ENCODE measurements around the gene PCGF2. TPM values are rescaled to one million over a fixed set of nuclear protein-coding genes. Genes with fewer than 3 reads are reported as not detected.
"Not testable (repeated sequence)": the region's sequence is repeated elsewhere in the genome, so short reads cannot be mapped to it uniquely, and the experiment has no call there.

The PCGF2 gene
- total RNA-seq, 2 experiments from 2014 or later: 12.8 to 47.3 TPM

DNA sequence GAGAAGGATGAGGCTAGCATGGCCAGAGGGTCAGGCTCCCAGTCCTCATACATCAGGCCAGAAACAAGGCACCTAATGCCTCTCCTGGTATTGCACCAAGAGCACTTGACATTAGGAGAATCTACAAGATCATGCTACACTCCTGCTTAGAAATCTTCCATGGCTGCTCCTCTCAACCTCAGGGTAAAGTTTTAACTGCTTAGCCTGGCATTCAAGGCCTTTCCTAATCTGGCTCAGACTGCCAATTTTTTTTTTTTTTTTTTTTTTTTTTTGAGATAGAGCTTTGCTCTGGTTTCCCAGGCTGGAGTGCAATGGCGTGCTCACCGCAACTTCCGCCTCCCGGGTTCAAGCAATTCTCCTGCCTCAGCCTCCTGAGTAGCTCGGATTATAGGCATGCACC lies 43.0 kb upstream of the PCGF2 start:
- H3K4me2 ChIP-seq (ENCODE audit: low read length): no peak overlapping the region
- intact Hi-C loops (cut with micrococcal nuclease; ENCODE audit: unreplicated experiment): no loop called here
- 0 out of 2 replicates have a peak, but pooled peaks cover 11% of the 10 kb centered on the region for H3K79me2 ChIP-seq (ENCODE audit: insufficient read depth, low read depth, low read length)
- H3K36me3 ChIP-seq (ENCODE audit: insufficient read depth, low read length): peaks cover 19% of the 10 kb centered on the region
- TF ChIP-seq EZH2phosphoT487 (IDR thresholded peaks at IDR 0.05; ENCODE audit: borderline replicate concordance, low read depth, low read length): no peak
- TF ChIP-seq, protein P1, sequence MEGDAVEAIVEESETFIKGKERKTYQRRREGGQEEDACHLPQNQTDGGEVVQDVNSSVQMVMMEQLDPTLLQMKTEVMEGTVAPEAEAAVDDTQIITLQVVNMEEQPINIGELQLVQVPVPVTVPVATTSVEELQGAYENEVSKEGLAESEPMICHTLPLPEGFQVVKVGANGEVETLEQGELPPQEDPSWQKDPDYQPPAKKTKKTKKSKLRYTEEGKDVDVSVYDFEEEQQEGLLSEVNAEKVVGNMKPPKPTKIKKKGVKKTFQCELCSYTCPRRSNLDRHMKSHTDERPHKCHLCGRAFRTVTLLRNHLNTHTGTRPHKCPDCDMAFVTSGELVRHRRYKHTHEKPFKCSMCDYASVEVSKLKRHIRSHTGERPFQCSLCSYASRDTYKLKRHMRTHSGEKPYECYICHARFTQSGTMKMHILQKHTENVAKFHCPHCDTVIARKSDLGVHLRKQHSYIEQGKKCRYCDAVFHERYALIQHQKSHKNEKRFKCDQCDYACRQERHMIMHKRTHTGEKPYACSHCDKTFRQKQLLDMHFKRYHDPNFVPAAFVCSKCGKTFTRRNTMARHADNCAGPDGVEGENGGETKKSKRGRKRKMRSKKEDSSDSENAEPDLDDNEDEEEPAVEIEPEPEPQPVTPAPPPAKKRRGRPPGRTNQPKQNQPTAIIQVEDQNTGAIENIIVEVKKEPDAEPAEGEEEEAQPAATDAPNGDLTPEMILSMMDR (conservative IDR thresholded peaks at IDR 0.05; ENCODE audit: low read length): no peak
- no peaks in the 10 kb centered on the region for H3K4me1 ChIP-seq (ENCODE audit: insufficient read depth, low read length, poor library complexity, severe bottlenecking)
- H3K9me2 ChIP-seq (ENCODE audit: insufficient read depth, low read length): no peaks in the 10 kb centered on the region
- ChIA-PET POLR2A (interaction anchor here (0.6 to 1.2 kb wide), 2 partner anchors 21 to 62 kb away, joined by 3 read pairs; no protein-coding TSS in a partner anchor), CTCF (ENCODE audit: unreplicated experiment) (no interaction called here)
- no peak overlapping the region for H3K27ac ChIP-seq (ENCODE audit: low read depth, low read length, poor library complexity, severe bottlenecking)
- no peaks in the 10 kb centered on the region for H4K20me1 ChIP-seq (ENCODE audit: insufficient read depth, low read length)
- no peak overlapping the region for H2AFZ ChIP-seq (ENCODE audit: low read length)
- H3K4me3 ChIP-seq (ENCODE audit: low read depth, low read length, poor library complexity, severe bottlenecking): no peak overlapping the region
- BruUV-seq (replicated peaks): no TSS peak
- no peak for DNase-seq (ENCODE audit: low spot score)
- no peaks in the 10 kb centered on the region for H3K9me3 ChIP-seq (ENCODE audit: low read length)

DNA sequence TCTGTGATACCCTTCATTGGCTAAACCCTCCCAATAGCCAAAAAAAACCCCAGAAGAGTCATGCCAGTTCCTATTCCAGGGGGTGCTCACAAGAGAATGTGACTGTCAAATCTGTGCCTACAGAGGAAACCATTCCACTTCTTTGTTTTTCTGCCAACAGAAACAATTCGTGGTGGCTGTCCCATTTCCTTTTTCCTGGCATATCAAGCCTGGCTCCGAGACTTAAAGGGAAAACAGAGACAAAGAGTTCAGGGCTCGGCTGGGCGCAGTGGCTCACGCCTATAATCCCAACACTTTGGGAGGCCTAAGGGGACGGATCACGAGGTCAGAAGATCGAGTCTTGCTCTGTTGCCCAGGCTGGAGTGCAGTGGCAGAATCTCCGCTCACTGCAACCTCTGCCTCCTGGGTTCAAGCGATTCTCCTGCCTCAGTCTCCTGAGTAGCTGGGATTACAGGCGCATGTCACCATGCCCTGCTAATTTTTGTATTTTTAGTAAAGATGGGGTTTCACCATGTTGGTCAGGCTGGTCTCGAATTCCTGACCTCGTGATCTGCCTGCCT lies 42.1 kb upstream of the PCGF2 start:
- H3K9me3 ChIP-seq (ENCODE audit: low read length); H3K4me2 ChIP-seq (ENCODE audit: low read length); H3K9me2 ChIP-seq (ENCODE audit: insufficient read depth, low read length); H3K4me3 ChIP-seq (ENCODE audit: low read depth, low read length, poor library complexity, severe bottlenecking); DNase-seq (ENCODE audit: low spot score); H2AFZ ChIP-seq (ENCODE audit: low read length); H4K20me1 ChIP-seq (ENCODE audit: insufficient read depth, low read length); H3K27ac ChIP-seq (ENCODE audit: low read depth, low read length, poor library complexity, severe bottlenecking); POLR2A ChIA-PET; BruUV-seq (replicated peaks); intact Hi-C loops (cut with micrococcal nuclease; ENCODE audit: unreplicated experiment); H3K4me1 ChIP-seq (ENCODE audit: insufficient read depth, low read length, poor library complexity, severe bottlenecking); CTCF ChIA-PET (ENCODE audit: unreplicated experiment): not testable (repeated sequence)
- H3K36me3 ChIP-seq (ENCODE audit: insufficient read depth, low read length): peaks cover 16% of the 10 kb centered on the region
- H3K79me2 ChIP-seq (ENCODE audit: insufficient read depth, low read depth, low read length): 0 out of 2 replicates have a peak, but pooled peaks cover 11% of the 10 kb centered on the region

DNA sequence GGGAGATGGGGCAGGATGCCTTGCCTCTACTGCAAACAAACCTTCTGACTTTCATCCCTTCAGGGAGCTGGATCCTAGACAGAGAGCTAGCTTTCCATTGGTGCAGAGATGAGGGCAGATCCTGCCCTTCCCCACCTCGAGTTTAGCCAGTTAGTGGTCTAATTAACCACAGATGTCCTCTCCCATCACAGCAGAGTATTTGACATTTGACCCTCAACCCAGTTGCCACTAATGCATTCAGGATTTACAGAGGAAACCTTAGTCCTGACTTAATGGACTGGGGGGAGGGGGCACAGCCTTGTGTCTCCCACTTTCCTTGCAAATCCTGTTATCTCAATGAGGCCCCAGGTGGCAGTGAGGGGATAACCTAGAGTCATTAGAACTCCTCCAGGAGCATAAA lies 41.0 kb upstream of the PCGF2 start:
- Histone ChIP-seq H3K79me2 (ENCODE audit: insufficient read depth, low read depth, low read length) (0 out of 2 replicates have a peak, but pooled peaks cover 7% of the 10 kb centered on the region), H3K9me3 (ENCODE audit: low read length) (no peaks in the 10 kb centered on the region), H3K9me2 (ENCODE audit: insufficient read depth, low read length) (no peaks in the 10 kb centered on the region), H3K4me1 (ENCODE audit: insufficient read depth, low read length, poor library complexity, severe bottlenecking) (no peaks in the 10 kb centered on the region), H3K4me3 (ENCODE audit: low read depth, low read length, poor library complexity, severe bottlenecking) (no peak overlapping the region), H4K20me1 (ENCODE audit: insufficient read depth, low read length) (no peaks in the 10 kb centered on the region), H2AFZ (ENCODE audit: low read length) (no peak overlapping the region), H3K4me2 (ENCODE audit: low read length) (no peak overlapping the region), H3K36me3 (ENCODE audit: insufficient read depth, low read length) (peaks cover 23% of the 10 kb centered on the region), H3K27ac (ENCODE audit: low read depth, low read length, poor library complexity, severe bottlenecking) (no peak overlapping the region)
- no peak for DNase-seq (ENCODE audit: low spot score)
- no TSS peak for BruUV-seq (replicated peaks)
- TF ChIP-seq, protein P1 (conservative IDR thresholded peaks at IDR 0.05; ENCODE audit: low read length): no peak
- TF ChIP-seq EZH2phosphoT487 (IDR thresholded peaks at IDR 0.05; ENCODE audit: borderline replicate concordance, low read depth, low read length): no peak
- intact Hi-C loops (cut with micrococcal nuclease; ENCODE audit: unreplicated experiment): no loop called here
- ChIA-PET CTCF (ENCODE audit: unreplicated experiment) (no interaction called here), POLR2A (no interaction called here)

DNA sequence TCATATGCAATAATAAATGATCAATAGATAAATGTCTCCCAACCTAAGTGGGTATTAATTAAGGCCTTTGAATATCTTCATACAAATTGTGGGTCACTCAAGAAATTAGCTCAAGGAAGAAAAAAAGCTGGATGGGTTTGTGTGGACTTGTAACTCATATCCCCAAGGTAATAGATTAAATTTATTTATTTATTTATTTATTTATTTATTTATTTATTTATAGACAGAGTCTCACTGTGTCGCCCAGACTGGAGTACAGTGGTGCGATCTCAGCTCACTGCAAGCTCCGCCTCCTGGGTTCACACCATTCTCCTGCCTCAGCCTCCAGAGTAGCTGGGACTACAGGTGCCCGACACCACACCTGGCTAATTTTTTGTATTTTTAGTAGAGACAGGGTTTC lies 39.9 kb upstream of the PCGF2 start:
- H3K36me3 ChIP-seq (ENCODE audit: insufficient read depth, low read length): peaks cover 33% of the 10 kb centered on the region
- H2AFZ ChIP-seq (ENCODE audit: low read length); H3K4me2 ChIP-seq (ENCODE audit: low read length); H3K4me3 ChIP-seq (ENCODE audit: low read depth, low read length, poor library complexity, severe bottlenecking); intact Hi-C loops (cut with micrococcal nuclease; ENCODE audit: unreplicated experiment); H3K4me1 ChIP-seq (ENCODE audit: insufficient read depth, low read length, poor library complexity, severe bottlenecking); POLR2A ChIA-PET; H4K20me1 ChIP-seq (ENCODE audit: insufficient read depth, low read length); H3K27ac ChIP-seq (ENCODE audit: low read depth, low read length, poor library complexity, severe bottlenecking); CTCF ChIA-PET (ENCODE audit: unreplicated experiment); H3K9me2 ChIP-seq (ENCODE audit: insufficient read depth, low read length); BruUV-seq (replicated peaks); DNase-seq (ENCODE audit: low spot score); H3K79me2 ChIP-seq (ENCODE audit: insufficient read depth, low read depth, low read length); H3K9me3 ChIP-seq (ENCODE audit: low read length): not testable (repeated sequence)
